ENCODE results near the gene CSTPP1.
"Not testable (repeated sequence)": the region's sequence is repeated elsewhere in the genome, so short reads cannot be mapped to it uniquely, and the experiment has no call there.

CSTPP1 gene

GRCh38 chr11:46912526-46913150, 23.9 kb upstream of the CSTPP1 start:
- peak; percentile 35 for DNase-seq (ENCODE audit: low spot score)

- no peak for DNase-seq (ENCODE audit: low spot score)
These were observed 23.1 kb upstream of the CSTPP1 start for GRCh38 chr11:46913484-46913883.

DNA sequence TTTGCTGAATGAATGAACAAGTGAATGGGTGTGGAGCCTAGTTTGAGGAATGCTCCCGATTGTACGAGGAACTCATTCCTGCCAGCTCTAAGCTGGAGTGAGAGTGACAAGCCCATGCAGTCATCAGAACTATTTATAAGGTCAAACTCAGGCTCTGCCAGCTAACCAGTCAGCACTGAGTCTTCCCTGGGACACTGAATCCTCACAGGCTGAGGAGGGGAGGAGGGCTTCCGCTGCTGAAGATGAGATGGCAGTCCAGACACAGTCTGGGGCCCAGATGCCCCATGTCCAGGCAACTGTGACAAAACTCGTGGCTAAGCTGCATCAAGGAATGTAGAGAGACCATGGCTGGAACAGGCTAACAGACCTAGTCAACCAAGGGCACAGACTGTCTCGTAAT, 22.2 kb upstream of the CSTPP1 start:
- DNase-seq (ENCODE audit: low spot score) = peak; percentile 98

DNA sequence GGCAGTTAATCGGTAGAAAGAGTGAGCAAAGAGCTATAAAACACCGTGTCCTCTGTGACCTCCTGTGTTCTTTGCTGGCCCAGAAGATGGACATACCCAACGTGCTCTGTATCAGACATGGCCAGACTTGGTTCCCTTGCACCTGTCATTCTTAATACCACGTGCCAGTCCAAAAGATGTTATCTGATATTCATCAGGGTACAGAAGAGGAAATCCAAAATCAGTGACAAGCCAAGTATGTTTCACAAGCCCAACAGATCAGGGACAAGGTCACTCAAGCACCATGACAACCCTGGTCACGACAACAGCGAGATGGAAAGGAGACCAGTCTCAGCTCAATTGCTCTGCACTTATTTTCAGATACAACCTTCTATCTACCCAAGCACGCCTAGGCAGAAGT, 21.7 kb upstream of the CSTPP1 start:
- DNase-seq (ENCODE audit: low spot score) = no peak

DNA sequence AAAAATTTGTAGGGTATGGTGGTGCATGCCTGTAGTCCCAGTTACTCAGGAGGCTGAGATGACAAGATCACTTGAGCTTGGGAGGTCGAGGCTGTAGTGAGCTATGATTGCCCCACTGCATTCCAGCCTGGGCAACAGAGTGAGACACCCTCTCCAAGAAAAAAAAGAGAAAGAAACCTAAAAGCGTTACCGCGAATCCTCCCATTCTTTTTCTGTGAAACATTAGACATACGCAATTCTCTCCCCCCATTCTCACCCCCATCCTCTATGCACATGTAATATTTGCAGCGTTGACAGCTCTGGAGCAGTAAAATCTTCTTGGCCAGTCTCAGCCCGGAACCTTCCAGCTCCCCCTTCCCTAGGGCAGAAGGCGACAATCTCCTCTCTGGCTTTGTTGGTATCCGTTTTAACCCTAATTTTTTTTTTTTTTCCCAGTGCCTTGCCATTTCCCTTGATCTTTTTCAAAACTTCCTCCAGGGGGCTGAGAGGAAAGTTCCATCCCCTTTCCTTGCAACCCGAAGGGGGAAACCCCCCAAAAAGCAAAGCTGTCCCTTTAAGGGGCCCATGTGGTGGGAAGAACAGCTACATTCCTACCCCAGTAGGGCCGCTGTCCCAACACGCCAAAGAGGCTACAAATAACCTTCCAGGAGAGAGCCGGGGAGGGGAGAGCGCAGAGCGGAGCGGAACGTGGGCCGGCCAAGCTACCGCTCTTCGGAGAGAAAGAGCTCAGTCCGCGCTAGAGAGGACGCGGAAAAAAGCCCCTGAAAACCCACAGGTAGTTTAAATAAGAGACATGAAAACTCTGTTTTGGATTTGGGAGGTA, 20.1 kb upstream of the CSTPP1 start:
- peak; percentile 70 for DNase-seq (ENCODE audit: low spot score)

- DNase-seq (ENCODE audit: low spot score) = no peak
These were observed 19.3 kb upstream of the CSTPP1 start for GRCh38 chr11:46917109-46917761.

DNA sequence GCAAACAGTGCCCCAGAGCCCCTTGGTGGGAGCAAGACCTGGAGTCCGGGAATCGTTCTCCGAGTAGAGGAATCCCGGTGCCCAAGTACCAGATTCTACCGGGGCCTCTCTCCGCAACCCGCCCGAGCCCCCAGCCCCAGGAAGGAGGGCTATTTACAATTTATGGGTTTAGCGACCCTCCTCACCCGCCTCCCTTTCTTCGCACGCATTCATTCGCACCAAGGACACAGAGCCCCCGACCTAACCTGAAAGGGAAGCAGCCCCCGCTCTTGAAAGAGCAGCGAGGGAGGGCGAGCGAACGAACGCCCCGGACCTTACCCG, 18.8 kb upstream of the CSTPP1 start:
- no peak for DNase-seq (ENCODE audit: low spot score)

- DNase-seq (ENCODE audit: low spot score) = peak; percentile 32
These were observed 18.3 kb upstream of the CSTPP1 start, which contains the start of gene LRP4 for GRCh38 chr11:46918083-46918787. LRP4 (minus strand) TSS chr11:46918550; CDS start chr11:46918379, 171 bp downstream.

DNA sequence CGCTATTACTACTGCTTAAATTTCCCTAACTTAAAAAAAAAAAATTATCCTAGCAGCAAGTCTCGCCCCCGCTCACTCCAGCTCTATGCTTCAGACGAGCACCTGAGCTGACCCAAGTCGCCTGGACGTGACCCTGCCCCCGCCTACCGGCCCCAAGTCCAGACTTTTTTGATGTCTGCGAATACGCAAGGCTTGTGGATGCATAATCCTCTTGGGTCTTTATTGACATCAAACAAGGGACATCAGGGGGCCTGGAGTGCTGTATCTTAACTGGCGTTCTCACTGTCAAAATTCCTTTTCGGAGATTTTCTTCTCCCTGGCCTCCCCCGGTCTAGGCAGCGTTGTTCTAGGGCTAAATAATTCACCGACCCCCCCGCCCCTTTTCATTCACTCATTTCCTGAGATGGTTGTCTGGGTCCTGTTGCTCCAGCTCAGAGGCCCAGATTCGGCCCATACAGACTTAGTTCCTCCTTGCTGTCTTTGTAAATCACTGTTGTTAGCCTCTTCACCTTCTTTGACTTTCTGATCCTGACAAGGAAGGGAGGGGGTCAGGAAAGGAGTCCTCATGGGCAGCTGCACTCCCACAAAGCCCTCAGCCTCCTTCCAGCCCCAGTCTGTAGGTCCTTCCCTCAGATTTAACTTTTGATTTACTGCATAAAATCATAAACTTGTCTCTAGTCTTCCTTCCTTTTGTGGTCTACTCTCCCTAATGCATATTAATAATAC, 17.6 kb upstream of the CSTPP1 start:
- DNase-seq (ENCODE audit: low spot score) = no peak

DNA sequence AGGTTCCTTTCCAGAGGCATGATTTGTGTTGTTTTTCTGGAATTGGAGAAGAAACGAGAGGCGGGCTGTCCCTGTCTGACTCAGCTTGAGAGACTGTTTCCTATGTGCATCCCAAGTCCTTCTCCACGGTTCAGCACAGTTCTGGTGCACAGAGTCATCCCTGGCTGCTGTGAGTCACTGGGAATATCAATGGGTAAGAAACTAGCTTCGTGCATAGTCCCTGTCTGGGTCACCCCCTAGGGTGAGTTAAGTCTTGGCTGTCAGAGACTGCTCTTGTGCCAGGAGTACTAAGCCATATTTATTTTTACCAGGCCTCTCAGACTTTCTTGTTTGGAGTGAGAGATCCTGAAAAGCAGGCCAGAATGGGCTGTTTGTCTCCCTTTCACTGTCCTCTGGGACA, 15.8 kb upstream of the CSTPP1 start:
- peak; percentile 99 for DNase-seq (ENCODE audit: low spot score)

DNA sequence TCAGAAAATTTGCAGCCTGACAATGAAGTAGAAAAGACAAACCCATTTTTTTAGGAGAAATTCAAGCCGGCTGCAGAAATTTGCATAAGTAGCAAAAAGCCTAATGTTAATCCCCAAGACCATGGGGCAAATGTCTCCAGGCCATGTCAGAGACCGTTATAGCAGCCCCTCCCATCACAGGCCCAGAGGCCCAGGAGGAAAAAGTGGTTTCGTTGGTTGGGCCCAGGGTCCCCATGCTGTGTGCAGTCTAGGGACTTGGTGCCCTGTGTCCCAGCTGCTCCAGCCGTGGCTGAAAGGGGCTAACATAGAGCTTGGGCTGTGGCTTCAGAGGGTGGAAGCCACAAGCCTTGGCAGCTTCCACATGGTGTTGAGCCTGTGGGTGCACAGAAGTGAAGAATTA, 8.6 kb upstream of the CSTPP1 start:
- not testable (repeated sequence) for DNase-seq (ENCODE audit: low spot score)

- DNase-seq (ENCODE audit: low spot score) = not testable (repeated sequence)
These were observed 7.9 kb upstream of the CSTPP1 start for GRCh38 chr11:46928701-46929100.

- peak; percentile 94 for DNase-seq (ENCODE audit: low spot score)
These were observed 6.5 kb upstream of the CSTPP1 start for GRCh38 chr11:46930089-46930488.

DNA sequence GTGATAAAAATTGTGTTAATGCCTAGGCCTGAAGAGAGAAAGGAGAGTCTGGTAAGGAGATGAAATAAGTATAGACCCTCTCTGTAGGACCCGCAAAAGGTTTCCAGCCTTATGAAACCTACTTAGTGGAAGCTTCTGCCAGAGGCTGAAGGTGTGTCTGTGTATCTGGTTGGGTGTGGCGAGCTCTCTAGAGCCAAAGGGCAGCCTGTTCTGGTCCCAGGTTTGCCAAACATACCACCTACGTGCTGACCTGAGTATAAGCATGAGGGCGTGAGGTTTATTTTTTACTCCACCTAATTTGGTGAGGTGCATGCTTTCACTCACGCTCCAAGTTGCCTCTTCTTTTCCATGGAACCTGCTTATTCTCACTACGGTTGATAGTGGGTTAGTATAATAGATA, 5.6 kb downstream of the CSTPP1 start:
- no peak for DNase-seq (ENCODE audit: low spot score)

- DNase-seq (ENCODE audit: low spot score) = no peak
These were observed 8.0 kb downstream of the CSTPP1 start for GRCh38 chr11:46944356-46945075.

DNA sequence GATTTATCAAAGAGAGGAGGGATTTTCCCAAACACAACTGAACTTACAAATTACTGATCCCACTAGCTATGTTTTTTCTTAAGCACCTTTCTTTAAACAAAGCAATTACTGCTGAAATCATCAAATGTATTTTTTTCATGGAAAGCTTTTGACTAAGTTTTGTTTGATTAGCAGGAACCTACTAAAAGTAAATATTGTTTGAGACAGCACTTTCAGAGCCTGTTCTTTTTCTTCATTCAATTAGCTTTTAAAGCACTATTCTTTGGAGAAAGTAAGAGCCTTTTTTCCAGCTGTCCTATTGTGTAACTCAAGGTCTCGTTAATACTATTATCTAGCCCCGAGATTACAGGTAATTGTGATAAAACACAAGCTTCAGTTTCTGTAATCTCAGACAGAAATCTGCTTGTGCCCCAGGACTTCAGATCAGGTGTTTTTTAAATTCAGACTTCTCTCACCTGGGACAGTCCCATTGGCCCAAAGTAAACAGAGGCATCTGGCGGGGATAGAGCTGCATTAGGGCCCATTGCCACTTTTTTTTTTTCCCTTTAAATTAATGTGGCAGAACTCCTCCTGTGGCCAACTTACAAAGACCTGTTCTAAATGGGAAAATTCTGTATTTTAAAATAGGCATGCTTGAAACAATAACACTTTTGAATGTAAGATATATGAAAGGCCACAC, 11.0 kb downstream of the CSTPP1 start:
- no peak for DNase-seq (ENCODE audit: low spot score)

DNA sequence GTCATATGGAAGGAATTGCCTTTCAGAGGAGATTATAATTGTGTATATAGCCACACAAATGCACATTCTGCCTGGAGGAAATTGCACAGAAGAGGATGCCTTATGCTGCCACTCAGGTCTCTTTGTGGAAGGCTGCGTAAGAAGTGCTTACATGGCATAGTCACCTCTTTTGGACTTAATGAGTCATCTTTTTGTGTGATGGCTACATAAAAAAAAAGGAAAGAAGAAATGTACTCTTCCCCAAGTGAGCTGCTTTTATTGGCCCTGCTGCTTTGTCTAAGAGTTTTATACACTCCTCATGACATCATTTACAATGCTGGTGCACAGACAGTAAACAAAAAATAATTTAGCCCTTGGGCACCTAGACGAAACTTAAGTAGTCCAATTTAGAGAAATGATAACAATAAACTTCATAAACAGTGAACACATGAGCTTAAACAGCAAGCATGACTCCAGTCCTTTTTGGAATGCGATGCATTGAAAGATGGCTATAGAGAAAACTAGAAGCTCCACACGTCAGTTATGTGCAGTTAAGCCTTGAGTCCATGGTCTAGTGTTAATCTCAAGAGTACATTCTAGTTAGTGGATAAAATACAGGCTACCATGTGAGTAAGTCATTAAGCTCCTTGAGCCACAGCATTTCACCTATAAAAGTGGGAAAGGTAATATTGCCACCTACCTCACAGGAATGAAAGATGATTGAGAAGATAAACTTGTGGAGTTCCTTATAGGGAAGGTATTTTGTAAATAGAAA, 12.0 kb downstream of the CSTPP1 start:
- peak; percentile 69 for DNase-seq (ENCODE audit: low spot score)

- no peak for DNase-seq (ENCODE audit: low spot score)
These were observed 12.7 kb downstream of the CSTPP1 start for GRCh38 chr11:46949297-46949696.

DNA sequence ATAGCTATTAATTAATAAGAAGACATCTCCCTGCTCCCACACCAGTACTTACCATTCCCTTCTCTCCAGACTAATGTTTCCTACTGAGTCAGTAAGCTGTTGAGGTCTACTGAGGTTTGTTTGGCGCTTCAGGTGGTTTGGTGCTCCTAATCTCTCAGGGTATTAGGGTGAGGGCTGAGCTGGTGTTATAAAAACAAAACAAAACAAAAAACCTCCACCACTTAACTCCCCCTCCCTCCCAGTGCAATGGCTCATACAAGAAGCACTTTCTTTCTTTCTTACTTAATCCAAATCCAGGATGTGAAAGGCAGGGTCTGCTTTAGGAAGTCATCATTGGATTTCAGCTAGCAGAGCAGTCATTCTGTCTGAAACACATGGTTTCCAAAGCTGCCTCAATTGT, 15.3 kb downstream of the CSTPP1 start:
- DNase-seq (ENCODE audit: low spot score) = no peak

GRCh38 chr11:46952553-46952952, 16.0 kb downstream of the CSTPP1 start:
- DNase-seq (ENCODE audit: low spot score) = no peak

All from kidney tubule cell (primary cell).